Breast epithelium (tissue), 3 donors: ENCODE results near the gene WDR93.

Experiments used
- CTCF ChIP-seq, 3 donors: fragments of 450-650 bp; IDR thresholded peaks; one replicate each; pipeline ENCODE4 v1.5.1; 2016 to 2017; ENCODE audit warnings: antibody characterized with exemption in 3 of 3, mild to moderate bottlenecking in 3 of 3, moderate library complexity in 3 of 3
- POLR2AphosphoS5 ChIP-seq, 3 donors: sonication (generic); formaldehyde crosslinking; IDR thresholded peaks; one replicate each; pipeline ENCODE4 v1.6.1; 2017; ENCODE audit warnings: antibody characterized with exemption in 3 of 3

GRCh38 chr15:89740137-89740536, 49.5 kb downstream of the WDR93 start:
- TF ChIP-seq CTCF (IDR thresholded peaks at IDR 0.05), result peak; percentile 89 to 90 (median 90)
- TF ChIP-seq POLR2AphosphoS5 (IDR thresholded peaks at IDR 0.05), result no peak
